Psoas muscle (tissue), 8 donors: ENCODE results near the gene P3H4. TPM values are rescaled to one million over a fixed set of nuclear protein-coding genes. Genes with fewer than 3 reads are reported as not detected.
"Not testable (repeated sequence)": the region's sequence is repeated elsewhere in the genome, so short reads cannot be mapped to it uniquely, and the experiment has no call there.

Experiments used
- ATAC-seq, 4 donors: fragments of 200-7000 bp; cut with Tn5 transposase; one replicate each; pipeline ENCODE4 v1.9.1; 2020; ENCODE audit warnings: moderate library complexity in 3 of 4, mild to moderate bottlenecking in 2 of 4
- DNase-seq, 2 donors: peaks; one replicate each; pipeline ENCODE4 v3.0.0-alpha.2; 2020
- H3K27ac ChIP-seq: fragments of 200-600 bp; one replicate; pipeline ENCODE4 v1.8.0; 2022
- H3K27me3 ChIP-seq, 3 donors: fragments of 200-600 bp in 1 of 3; one replicate each; pipeline versions ENCODE4 v1.6.1 to v1.8.0; 2013 to 2022; ENCODE audit warnings: low read length in 2 of 3, mild to moderate bottlenecking in 2 of 3, moderate library complexity in 1 of 3; ENCODE audit not compliant: insufficient read depth in 3 of 3
- H3K36me3 ChIP-seq, 2 donors: fragments of 200-600 bp in 1 of 2; one replicate each; pipeline versions ENCODE4 v1.6.1 to v1.8.0; 2013 to 2022; ENCODE audit warnings: low read depth in 1 of 2, mild to moderate bottlenecking in 1 of 2, moderate library complexity in 1 of 2; ENCODE audit not compliant: insufficient read depth in 1 of 2
- H3K4me1 ChIP-seq: fragments of 200-600 bp; one replicate; pipeline ENCODE4 v1.8.0; 2022
- H3K4me3 ChIP-seq: fragments of 200-600 bp; one replicate; pipeline ENCODE4 v1.8.0; 2022; ENCODE audit warnings: mild to moderate bottlenecking
- H3K9me3 ChIP-seq: fragments of 200-600 bp; one replicate; pipeline ENCODE4 v1.8.0; 2022
- CTCF ChIP-seq: fragments of 200-600 bp; IDR thresholded peaks from one replicate; pipeline ENCODE4 v1.8.0; 2022; ENCODE audit warnings: antibody characterized with exemption
- WGBS, 3 donors: extraction: QIAGEN DNeasy Blood & Tissue Kit; methylation state at CpG; one replicate each; pipeline versions ENCODE4 v1.1.6 to v1.1.7; 2013; 5-methylcytosine and 5-hydroxymethylcytosine counted together
- intact Hi-C, 2 donors: fragments of 100-400 bp; cut with DNase I; formaldehyde crosslinking; loops; one replicate each; pipeline versions ENCODE4 v1.11.0 to v1.14.2; 2022
- long read RNA-seq, 2 donors: library from polyadenylated mRNA; unstranded; transcript quantifications; one replicate each; pipeline ENCODE4 v2.0.0, GENCODE V29; 2021
- polyA plus RNA-seq, 3 donors: library from polyadenylated mRNA; stranded (reverse); fragments of 200-250 nt; gene quantifications; one replicate each; pipeline ENCODE4 v1.2.3, GENCODE V29; 2013
- total RNA-seq, 4 donors: library from RNA; stranded (reverse); fragmentation: NEBNext Ultra II Directional in 2 of 4; extraction: Animal tissue kit (Norgen Biotek cat#: 25700) in 2 of 4; gene quantifications; one replicate each; pipeline versions ENCODE4 v1.2.1 to v1.2.4, GENCODE V29; 2021 to 2023
- donor health status: healthy with polysubstance abuse.
- donor health status: DM: no; HTN: no; CAD: no; lungs with moderate emphysema.
- donor health status: Bipolar disorder and iron deficiency.
- donor health status: healthy.
- donor health status: DM: yes; HTN: yes; CAD: no.
- donor health status: DM: no; HTN: no; CAD: no.
- donor health status: DM: no; HTN: no; CAD: no.
- donor health status: DM: yes; HTN: yes; CAD: no.

Gene P3H4
- total RNA-seq (1 to 10 TPM; 1.7 to 3.4 (median 2.5) TPM), polyA plus RNA-seq (1 to 10 TPM in 2 of 3 donors, under 1 TPM in 1; 0.58 to 1.5 (median 1.4) TPM)
- long read RNA-seq, donor 1, partial matches to known transcripts, result 0 of 5 reads
- long read RNA-seq, donor 1, other reads (novel, unspliced or antisense), result 1 of 5 reads
- long read RNA-seq, donor 2, partial matches to known transcripts, result 5 of 12 reads
- long read RNA-seq, donor 2, other reads (novel, unspliced or antisense), result 3 of 12 reads

GRCh38 chr17:41811549-41812380, at the start of gene P3H4:
TSS of gene P3H4 (minus strand) at chr17:41811949. CDS start at chr17:41811915, 34 bp downstream.
- DNase-seq, result peak; percentile 78 to 89
- ATAC-seq, result peak; percentile 79 to 88 (median 86)
- peak within 1 kb of the TSS; percentile 82 for H3K4me3 ChIP-seq
- peak; percentile 64 for TF ChIP-seq CTCF
- no peaks in the 10 kb centered on the region for H3K27me3 ChIP-seq
- no peaks in the 10 kb centered on the region for H3K9me3 ChIP-seq
- WGBS, 3 donors, result 0 to 1% (median 1%) methylated on average over 33 to 96 of the region's 96 CpGs
- H3K36me3 ChIP-seq, result no peaks in the 10 kb centered on the region
- H3K27ac ChIP-seq, result peak within 1 kb of the TSS; percentile 4
- no peaks in the 10 kb centered on the region for H3K4me1 ChIP-seq
- intact Hi-C loops, result no loop called here

- DNase-seq, result no peak
- TF ChIP-seq CTCF, result no peak
- Histone ChIP-seq H3K27ac (no peak overlapping the region), H3K4me3 (no peak overlapping the region), H3K4me1 (peaks cover 34% of the 10 kb centered on the region), H3K36me3 (no peaks in the 10 kb centered on the region), H3K27me3 (no peaks in the 10 kb centered on the region), H3K9me3 (no peaks in the 10 kb centered on the region)
- no peak for ATAC-seq
- WGBS, 3 donors, result 65 to 79% (median 73%) methylated on average over 3 of the region's 3 CpGs
- intact Hi-C loops, result no loop called here
Measured at GRCh38 chr17:41860254-41860931, 48.6 kb upstream of the P3H4 start.

GRCh38 chr17:41851382-41851781, 39.6 kb upstream of the P3H4 start:
- Histone ChIP-seq H3K36me3 (peaks cover 5 to 23% of the 10 kb centered on the region in 2 donors), H3K4me1 (peaks cover 19% of the 10 kb centered on the region)
- H3K27me3 ChIP-seq, H3K9me3 ChIP-seq, ATAC-seq, DNase-seq, intact Hi-C loops, H3K4me3 ChIP-seq, H3K27ac ChIP-seq: not testable (repeated sequence)
- 94 to 97% (median 94%) methylated on average over 14 of the region's 14 CpGs for WGBS, 3 donors

GRCh38 chr17:41849251-41849990, 37.7 kb upstream of the P3H4 start:
- ATAC-seq (no peak), DNase-seq (no peak)
- Histone ChIP-seq H3K4me3 (no peak overlapping the region), H3K36me3 (peaks cover 5 to 16% of the 10 kb centered on the region in 2 donors), H3K4me1 (peaks cover 19% of the 10 kb centered on the region), H3K9me3 (no peaks in the 10 kb centered on the region), H3K27me3 (no peaks in the 10 kb centered on the region), H3K27ac (no peak overlapping the region)
- TF ChIP-seq CTCF, result no peak
- 74 to 88% (median 79%) methylated on average over 4 of the region's 4 CpGs for WGBS, 3 donors
- intact Hi-C loops, result no loop called here
